Stomach smooth muscle (tissue), 2 donors: Measurements from ENCODE around the gene SOCS6.

Experiments
- H3K27ac ChIP-seq: one replicate; pipeline ENCODE4 v1.7.0; 2013; ENCODE audit warnings: mild to moderate bottlenecking, low read length, inconsistent platforms
- H3K27me3 ChIP-seq, 2 donors: one replicate each; pipeline ENCODE4 v1.7.0; 2013; ENCODE audit warnings: low read length in 2 of 2; ENCODE audit not compliant: insufficient read depth in 2 of 2, control insufficient read depth in 1 of 2
- H3K36me3 ChIP-seq, 2 donors: one replicate each; pipeline ENCODE4 v1.7.0; 2013; ENCODE audit warnings: low read length in 2 of 2; ENCODE audit not compliant: control insufficient read depth in 2 of 2, insufficient read depth in 2 of 2
- H3K4me1 ChIP-seq: one replicate; pipeline ENCODE4 v1.7.0; 2013; ENCODE audit warnings: low read length; ENCODE audit not compliant: control insufficient read depth, insufficient read depth
- H3K4me3 ChIP-seq, 2 donors: one replicate each; pipeline ENCODE4 v1.7.0; 2013; ENCODE audit warnings: low read length in 2 of 2
- H3K9ac ChIP-seq, 2 donors: one replicate each; pipeline ENCODE4 v1.7.0; 2013; ENCODE audit warnings: low read length in 2 of 2, mild to moderate bottlenecking in 1 of 2
- H3K9me3 ChIP-seq, 2 donors: one replicate each; pipeline ENCODE4 v1.7.0; 2013; ENCODE audit warnings: low read length in 2 of 2; ENCODE audit not compliant: control insufficient read depth in 2 of 2
- donor health status: healthy.
- donor health status: Pancreatic carcinoma.

The SOCS6 gene

GRCh38 chr18:70289351-70290312, 787 bp downstream of the SOCS6 start:
- Histone ChIP-seq H3K36me3 (no peaks in the 10 kb centered on the region), H3K9me3 (no peaks in the 10 kb centered on the region), H3K27me3 (no peaks in the 10 kb centered on the region), H3K9ac (peak overlapping the region; percentile 74 to 86), H3K27ac (peak overlapping the region; percentile 56), H3K4me1 (peaks cover 28% of the 10 kb centered on the region), H3K4me3 (peak overlapping the region; percentile 81 to 89)

- no peaks in the 10 kb centered on the region for H3K9me3 ChIP-seq
- peak overlapping the region; percentile 81 to 89 for H3K4me3 ChIP-seq
- H3K27me3 ChIP-seq = no peaks in the 10 kb centered on the region
- peaks cover 32% of the 10 kb centered on the region for H3K4me1 ChIP-seq
- no peak overlapping the region for H3K27ac ChIP-seq
- peak overlapping the region in 1 of 2 donors; percentile 74 for H3K9ac ChIP-seq
- H3K36me3 ChIP-seq = no peaks in the 10 kb centered on the region
Observed at GRCh38 chr18:70290482-70291294, 1.8 kb downstream of the SOCS6 start.

GRCh38 chr18:70291295-70291574, 2.4 kb downstream of the SOCS6 start:
- H3K36me3 ChIP-seq = no peaks in the 10 kb centered on the region
- H3K9me3 ChIP-seq = no peaks in the 10 kb centered on the region
- H3K27ac ChIP-seq = no peak overlapping the region
- H3K4me1 ChIP-seq = peaks cover 35% of the 10 kb centered on the region
- H3K9ac ChIP-seq = no peak overlapping the region
- H3K27me3 ChIP-seq = no peaks in the 10 kb centered on the region
- no peak overlapping the region for H3K4me3 ChIP-seq

GRCh38 chr18:70292628-70293027, 3.8 kb downstream of the SOCS6 start:
- H3K36me3 ChIP-seq = no peaks in the 10 kb centered on the region
- no peaks in the 10 kb centered on the region for H3K27me3 ChIP-seq
- H3K9me3 ChIP-seq = no peaks in the 10 kb centered on the region
- H3K4me3 ChIP-seq = no peak overlapping the region
- H3K9ac ChIP-seq = no peak overlapping the region
- peaks cover 37% of the 10 kb centered on the region for H3K4me1 ChIP-seq
- no peak overlapping the region for H3K27ac ChIP-seq

- Histone ChIP-seq H3K9ac (no peak overlapping the region), H3K4me1 (peaks cover 36% of the 10 kb centered on the region), H3K27ac (no peak overlapping the region), H3K4me3 (no peak overlapping the region), H3K27me3 (no peaks in the 10 kb centered on the region), H3K36me3 (no peaks in the 10 kb centered on the region), H3K9me3 (no peaks in the 10 kb centered on the region)
Observed at GRCh38 chr18:70293166-70293565, 4.3 kb downstream of the SOCS6 start.

GRCh38 chr18:70294471-70295191, 5.8 kb downstream of the SOCS6 start:
- H3K9ac ChIP-seq = peak overlapping the region in 1 of 2 donors; percentile 42
- H3K36me3 ChIP-seq = no peaks in the 10 kb centered on the region
- H3K9me3 ChIP-seq = no peaks in the 10 kb centered on the region
- H3K27ac ChIP-seq = no peak overlapping the region
- no peaks in the 10 kb centered on the region for H3K27me3 ChIP-seq
- no peak overlapping the region for H3K4me3 ChIP-seq
- H3K4me1 ChIP-seq = peaks cover 33% of the 10 kb centered on the region

- H3K4me1 ChIP-seq = peaks cover 30% of the 10 kb centered on the region
- no peak overlapping the region for H3K4me3 ChIP-seq
- no peaks in the 10 kb centered on the region for H3K9me3 ChIP-seq
- no peaks in the 10 kb centered on the region for H3K36me3 ChIP-seq
- no peak overlapping the region for H3K27ac ChIP-seq
- no peak overlapping the region for H3K9ac ChIP-seq
- no peaks in the 10 kb centered on the region for H3K27me3 ChIP-seq
Observed at GRCh38 chr18:70295192-70296188, 6.6 kb downstream of the SOCS6 start.

GRCh38 chr18:70296289-70296688, 7.4 kb downstream of the SOCS6 start:
- H3K4me1 ChIP-seq = peaks cover 26% of the 10 kb centered on the region
- H3K4me3 ChIP-seq = peak overlapping the region in 1 of 2 donors; percentile 36
- no peak overlapping the region for H3K27ac ChIP-seq
- no peak overlapping the region for H3K9ac ChIP-seq
- H3K36me3 ChIP-seq = no peaks in the 10 kb centered on the region
- no peaks in the 10 kb centered on the region for H3K9me3 ChIP-seq
- H3K27me3 ChIP-seq = no peaks in the 10 kb centered on the region

- Histone ChIP-seq H3K9ac (no peak overlapping the region), H3K36me3 (no peaks in the 10 kb centered on the region), H3K4me1 (peaks cover 29% of the 10 kb centered on the region), H3K9me3 (no peaks in the 10 kb centered on the region), H3K27me3 (no peaks in the 10 kb centered on the region), H3K27ac (no peak overlapping the region), H3K4me3 (no peak overlapping the region)
Observed at GRCh38 chr18:70296781-70297180, 7.9 kb downstream of the SOCS6 start.

GRCh38 chr18:70299393-70299792, 10.5 kb downstream of the SOCS6 start:
- no peaks in the 10 kb centered on the region for H3K9me3 ChIP-seq
- H3K4me3 ChIP-seq = no peak overlapping the region
- no peaks in the 10 kb centered on the region for H3K27me3 ChIP-seq
- no peak overlapping the region for H3K9ac ChIP-seq
- H3K4me1 ChIP-seq = peaks cover 28% of the 10 kb centered on the region
- H3K27ac ChIP-seq = no peak overlapping the region
- no peaks in the 10 kb centered on the region for H3K36me3 ChIP-seq
